Stomach (tissue), 9 donors: ENCODE results near the gene CDH15. TPM values are rescaled to one million over a fixed set of nuclear protein-coding genes. Genes with fewer than 3 reads are reported as not detected.

Experiments
- DNase-seq, 2 donors: peaks; one replicate each; pipeline versions ENCODE4 v3.0.0 to v3.0.0-alpha.2; 2013 to 2019
- H3K27ac ChIP-seq, 5 donors: fragments of 200-600 bp in 4 of 5; sonication (generic) in 4 of 5; one replicate each; pipeline ENCODE4 v1.5.1; 2013 to 2019; ENCODE audit warnings: mild to moderate bottlenecking in 1 of 5, moderate library complexity in 1 of 5
- H3K27me3 ChIP-seq, 3 donors: fragments of 200-600 bp; sonication (generic); one replicate each; pipeline ENCODE4 v1.5.1; 2017 to 2019; ENCODE audit warnings: mixed run types in 1 of 3
- H3K36me3 ChIP-seq, 4 donors: fragments of 200-600 bp; sonication (generic); 1 replicate in 3 of 4; 2 replicates in 1 of 4; pipeline ENCODE4 v1.5.1; 2016 to 2019
- H3K4me1 ChIP-seq, 4 donors: fragments of 200-600 bp; sonication (generic); one replicate each; pipeline ENCODE4 v1.5.1; 2016 to 2019
- H3K4me3 ChIP-seq, 4 donors: fragments of 200-600 bp; sonication (generic) in 3 of 4; one replicate each; pipeline ENCODE4 v1.5.1; 2016 to 2019; ENCODE audit warnings: mild to moderate bottlenecking in 1 of 4
- H3K9me3 ChIP-seq, 4 donors: fragments of 200-600 bp; sonication (generic); one replicate each; pipeline ENCODE4 v1.5.1; 2016 to 2019
- EP300 ChIP-seq: sonication (generic); formaldehyde crosslinking; IDR thresholded peaks from one replicate; pipeline ENCODE4 v1.6.1; 2017; ENCODE audit warnings: antibody characterized with exemption
- POLR2A ChIP-seq, 4 donors: fragments of 450-650 bp; IDR thresholded peaks; one replicate each; pipeline ENCODE4 v1.6.1; 2016; ENCODE audit warnings: antibody characterized with exemption in 4 of 4, control low read depth in 2 of 4, mild to moderate bottlenecking in 1 of 4, moderate library complexity in 1 of 4
- POLR2AphosphoS5 ChIP-seq, 3 donors: sonication (generic); formaldehyde crosslinking; IDR thresholded peaks; one replicate each; pipeline ENCODE4 v1.6.1; 2016; ENCODE audit warnings: antibody characterized with exemption in 3 of 3
- WGBS, 5 donors: extraction: QIAGEN DNeasy Blood & Tissue Kit in 3 of 5; methylation state at CpG; one replicate each; pipeline versions ENCODE4 v1.1.5 to v1.1.7; 2013 to 2018; 5-methylcytosine and 5-hydroxymethylcytosine counted together
- intact Hi-C: fragments of 100-400 bp; cut with DNase I; formaldehyde crosslinking; loops from one replicate; pipeline ENCODE4 v1.15.1; 2023; ENCODE audit warnings: low total_unique reads
- polyA plus RNA-seq, 3 donors: library from polyadenylated mRNA; stranded (reverse); fragments of 200-250 nt; gene quantifications; one replicate each; pipeline ENCODE4 v1.2.3, GENCODE V29; 2013
- total RNA-seq, 5 donors: library from RNA; depleted of rRNA; stranded (reverse); fragments of >200 nt; gene quantifications; one replicate each; pipeline versions ENCODE4 v1.1.0 to v1.2.3, GENCODE V29; 2014 to 2016
- TF ChIP-seq, protein P1 (sequence below), 7 experiments: fragments of 450-650 bp in 4 of 7; fragments of 200-600 bp in 3 of 7; sonication (generic) in 3 of 7; IDR thresholded peaks; one replicate each; pipeline ENCODE4 v1.5.1; 2016 to 2019; ENCODE audit warnings: antibody characterized with exemption in 7 of 7, control low read depth in 2 of 7, mild to moderate bottlenecking in 1 of 7
- donor health status: healthy with polysubstance abuse.
- donor health status: Bipolar disorder and iron deficiency.
- donor health status: healthy.

The CDH15 gene
- total and polyA plus RNA-seq, 8 donors: 0.20 to 0.31 TPM; not detected in 6

DNA sequence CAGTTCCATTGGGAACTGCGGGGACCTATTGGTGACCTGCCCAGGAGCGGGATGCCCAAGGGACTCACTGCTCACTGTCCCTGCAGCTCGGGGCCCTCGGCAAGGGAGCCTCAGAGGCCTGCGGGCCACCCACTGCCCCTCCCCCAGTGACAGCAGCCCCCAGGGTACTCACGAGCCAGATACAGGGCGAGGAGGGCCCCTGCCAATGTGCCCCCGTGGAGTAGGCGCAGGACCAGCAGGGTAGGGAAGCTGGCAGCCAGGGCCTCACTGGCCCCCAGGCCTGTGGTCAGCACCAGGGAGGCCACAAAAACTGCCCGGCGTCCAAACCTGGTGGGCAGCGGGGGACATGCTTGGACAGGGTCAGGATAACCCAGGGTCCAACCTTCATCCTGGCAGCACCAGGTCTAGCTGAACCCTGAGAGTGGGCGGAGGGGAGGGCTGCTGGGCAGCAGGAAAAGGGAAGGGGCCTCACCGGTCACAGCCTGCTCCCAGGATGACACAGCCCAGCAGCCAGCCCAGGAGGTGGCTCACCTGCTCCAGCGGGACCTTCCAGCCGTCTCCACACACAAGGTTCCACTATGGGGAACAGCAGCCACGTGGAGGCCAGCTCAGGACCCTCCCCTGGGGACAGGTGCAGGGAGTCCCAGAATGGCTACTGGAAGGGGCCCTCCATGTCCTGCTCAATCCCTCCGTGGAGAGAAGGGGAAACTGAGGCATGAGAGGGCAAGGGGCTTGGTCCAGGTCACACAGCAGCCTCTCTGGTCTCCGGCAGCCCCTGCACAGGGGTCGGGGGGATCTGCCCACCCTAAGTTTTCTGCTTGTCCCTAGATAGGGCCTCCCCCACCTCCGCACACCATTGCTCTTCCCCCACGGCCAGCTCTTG, 27.9 kb downstream of the CDH15 start:
- Histone ChIP-seq H3K4me3 (no peak overlapping the region), H3K27ac (no peak overlapping the region), H3K36me3 (no peaks in the 10 kb centered on the region), H3K4me1 (peaks cover 11 to 29% (median 24%) of the 10 kb centered on the region in 4 donors), H3K9me3 (peaks cover 0 to 7% (median 3%) of the 10 kb centered on the region in 4 donors), H3K27me3 (peaks cover 6 to 92% (median 48%) of the 10 kb centered on the region in 3 donors)
- intact Hi-C loops: no loop called here
- 76 to 77% (median 77%) methylated on average over 12 to 22 of the region's 22 CpGs for whole genome bisulfite sequencing, 5 donors
- DNase-seq: peak in 1 of 2 donors; percentile 7
- TF ChIP-seq EP300 (no peak), POLR2AphosphoS5 (IDR thresholded peaks at IDR 0.05) (no peak), POLR2A (IDR thresholded peaks at IDR 0.05) (no peak)
- TF ChIP-seq, protein P1, sequence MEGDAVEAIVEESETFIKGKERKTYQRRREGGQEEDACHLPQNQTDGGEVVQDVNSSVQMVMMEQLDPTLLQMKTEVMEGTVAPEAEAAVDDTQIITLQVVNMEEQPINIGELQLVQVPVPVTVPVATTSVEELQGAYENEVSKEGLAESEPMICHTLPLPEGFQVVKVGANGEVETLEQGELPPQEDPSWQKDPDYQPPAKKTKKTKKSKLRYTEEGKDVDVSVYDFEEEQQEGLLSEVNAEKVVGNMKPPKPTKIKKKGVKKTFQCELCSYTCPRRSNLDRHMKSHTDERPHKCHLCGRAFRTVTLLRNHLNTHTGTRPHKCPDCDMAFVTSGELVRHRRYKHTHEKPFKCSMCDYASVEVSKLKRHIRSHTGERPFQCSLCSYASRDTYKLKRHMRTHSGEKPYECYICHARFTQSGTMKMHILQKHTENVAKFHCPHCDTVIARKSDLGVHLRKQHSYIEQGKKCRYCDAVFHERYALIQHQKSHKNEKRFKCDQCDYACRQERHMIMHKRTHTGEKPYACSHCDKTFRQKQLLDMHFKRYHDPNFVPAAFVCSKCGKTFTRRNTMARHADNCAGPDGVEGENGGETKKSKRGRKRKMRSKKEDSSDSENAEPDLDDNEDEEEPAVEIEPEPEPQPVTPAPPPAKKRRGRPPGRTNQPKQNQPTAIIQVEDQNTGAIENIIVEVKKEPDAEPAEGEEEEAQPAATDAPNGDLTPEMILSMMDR (IDR thresholded peaks at IDR 0.05): no peak

DNA sequence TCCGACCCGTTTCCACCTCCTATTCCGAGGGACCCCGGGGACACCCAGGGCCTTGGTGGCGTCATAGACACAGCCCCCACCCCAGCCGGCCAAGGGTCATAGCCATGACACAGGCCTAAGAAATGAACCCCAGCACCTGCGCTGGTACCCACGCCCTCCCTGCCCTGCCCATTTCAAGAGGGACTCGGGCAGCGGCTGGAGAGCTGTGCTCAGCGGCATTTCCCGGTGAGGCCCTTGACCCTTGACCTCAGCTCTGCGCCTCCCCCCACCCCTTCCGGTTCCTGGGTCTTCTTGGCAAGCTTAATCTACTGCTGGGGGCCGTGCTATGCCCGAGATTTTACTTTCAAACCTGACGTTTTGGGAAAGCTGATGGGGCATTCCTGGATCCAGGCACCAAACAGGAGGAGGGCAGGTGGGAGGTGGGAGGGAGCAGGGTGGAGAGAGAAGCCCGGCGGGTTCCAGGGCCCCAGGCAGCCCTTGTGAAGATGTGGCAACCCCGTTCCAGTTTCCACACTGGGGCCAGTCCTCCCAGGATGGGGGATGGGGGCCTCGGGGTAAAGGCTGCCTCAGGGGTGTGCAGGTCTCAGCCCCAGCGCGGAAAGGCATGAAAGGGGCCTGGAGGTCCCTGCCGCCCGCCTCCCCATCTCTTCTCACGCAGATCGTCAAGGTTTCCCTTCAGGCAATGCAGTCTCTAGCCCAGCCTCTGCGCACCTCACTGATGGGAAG, 28.7 kb downstream of the CDH15 start, which contains the start of gene SLC22A31:
Gene SLC22A31, minus strand, starts transcription at position 414 of the 726 bp plus-strand sequence. Its CDS starts 36 bp downstream, at position 378.
- H3K27ac ChIP-seq: no peak within 1 kb of the TSS
- WGBS, 5 donors: 15 to 19% (median 16%) methylated on average over 24 to 28 of the region's 28 CpGs
- intact Hi-C loops: no loop called here

GRCh38 chr16:89200850-89201411, 29.4 kb downstream of the CDH15 start:
- peak overlapping the region; percentile 34 to 45 (median 43) for H3K4me3 ChIP-seq
- TF ChIP-seq POLR2AphosphoS5 (IDR thresholded peaks at IDR 0.05): no peak
- H3K4me1 ChIP-seq: peaks cover 11 to 29% (median 24%) of the 10 kb centered on the region in 4 donors
- peaks cover 6 to 93% (median 48%) of the 10 kb centered on the region in 3 donors for H3K27me3 ChIP-seq
- H3K36me3 ChIP-seq: no peaks in the 10 kb centered on the region
- WGBS, 5 donors: 2 to 9% (median 4%) methylated on average over 15 to 58 of the region's 58 CpGs; no CpG with 5 or more reads in 1 of the 5 donors
- intact Hi-C loops: no loop called here
- peaks cover 0 to 7% (median 3%) of the 10 kb centered on the region in 4 donors for H3K9me3 ChIP-seq
- DNase-seq: peak in 1 of 2 donors; percentile 23
- no peak overlapping the region for H3K27ac ChIP-seq

More for the DNA sequence above, 28.7 kb downstream of the CDH15 start, which contains the start of gene SLC22A31:
- peaks cover 0 to 7% (median 3%) of the 10 kb centered on the region in 4 donors for H3K9me3 ChIP-seq
- TF ChIP-seq POLR2AphosphoS5 (IDR thresholded peaks at IDR 0.05) (no peak), POLR2A (IDR thresholded peaks at IDR 0.05) (no peak), EP300 (no peak)
- TF ChIP-seq, protein P1 (IDR thresholded peaks at IDR 0.05): no peak
- no peaks in the 10 kb centered on the region for H3K36me3 ChIP-seq
- peaks cover 11 to 29% (median 24%) of the 10 kb centered on the region in 4 donors for H3K4me1 ChIP-seq
- peaks cover 6 to 93% (median 48%) of the 10 kb centered on the region in 3 donors for H3K27me3 ChIP-seq
- DNase-seq: peak in 1 of 2 donors; percentile 25
- peak within 1 kb of the TSS; percentile 34 to 45 (median 43) for H3K4me3 ChIP-seq

DNA sequence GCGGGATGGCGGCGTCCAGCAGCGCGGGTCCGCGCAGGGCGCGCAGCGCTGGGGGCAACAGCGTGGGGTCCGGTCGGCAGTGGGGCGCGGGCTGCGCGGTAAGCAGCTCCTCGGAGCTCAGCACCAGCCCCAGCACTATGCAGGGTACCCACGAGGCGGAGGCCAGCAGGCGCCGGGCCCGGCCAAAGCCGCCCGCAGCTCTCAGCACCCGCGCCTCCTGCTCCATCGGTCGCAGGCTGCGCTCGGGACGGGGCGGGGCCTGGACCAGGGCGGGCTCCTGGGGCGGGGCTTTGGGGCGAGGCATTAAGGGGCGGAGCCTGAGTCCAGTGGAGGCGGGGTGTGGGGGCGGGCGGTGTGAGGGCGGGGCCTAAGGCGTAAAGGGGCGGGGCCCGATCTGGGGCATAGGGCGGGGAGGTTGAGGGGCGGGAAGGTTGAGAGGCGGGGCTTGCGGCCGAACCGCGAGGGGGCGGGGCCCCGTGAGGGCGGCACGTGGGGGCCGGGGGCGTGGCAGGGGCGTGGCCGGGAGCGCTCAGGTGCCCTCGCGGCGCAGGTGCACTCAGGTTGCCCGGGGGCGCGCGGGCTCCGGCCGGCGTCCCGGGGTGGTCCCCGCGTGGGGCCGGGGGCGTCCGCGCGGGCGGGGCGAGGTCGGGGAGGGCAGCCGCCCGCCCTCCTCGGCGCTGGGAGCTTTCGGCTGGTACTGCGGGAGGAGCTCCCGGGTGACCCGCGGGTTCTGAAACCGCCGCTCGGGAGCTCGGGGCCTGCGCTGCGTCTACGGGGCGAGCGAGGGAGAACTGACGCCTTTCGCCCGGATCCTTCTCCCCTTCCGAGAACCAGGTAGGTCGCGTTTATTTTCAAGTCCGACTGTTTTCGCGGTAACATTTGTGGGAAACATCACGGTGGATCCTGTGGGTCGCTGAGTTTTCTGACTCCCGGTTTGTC, 30.2 kb downstream of the CDH15 start:
- Histone ChIP-seq H3K27me3 (peaks cover 6 to 96% (median 48%) of the 10 kb centered on the region in 3 donors), H3K27ac (peak overlapping the region in 1 of 5 donors; percentile 44), H3K4me1 (peaks cover 11 to 29% (median 24%) of the 10 kb centered on the region in 4 donors), H3K9me3 (peaks cover 0 to 7% (median 3%) of the 10 kb centered on the region in 4 donors), H3K36me3 (no peaks in the 10 kb centered on the region), H3K4me3 (peak overlapping the region; percentile 34 to 45 (median 43))
- DNase-seq: peak; percentile 90 to 91
- intact Hi-C loops: no loop called here
- WGBS, 5 donors: 1 to 4% (median 2%) methylated on average over 49 to 111 of the region's 111 CpGs; no CpG with 5 or more reads in 1 of the 5 donors
- no peak for TF ChIP-seq EP300
- TF ChIP-seq POLR2A (IDR thresholded peaks at IDR 0.05): no peak
- TF ChIP-seq, protein P1 (IDR thresholded peaks at IDR 0.05): no peak
- TF ChIP-seq POLR2AphosphoS5 (IDR thresholded peaks at IDR 0.05): no peak
